NCI-H2196 treated with DMSO at 0.1 percent for 48 hours (cell line): ENCODE data around the gene AMOTL1.
A peak's percentile ranks its signal among the peaks of the same experiment; 100 is the strongest.

Experiments used
- DNase-seq: peaks from one replicate; lab custom pipeline; 2025; ENCODE audit not compliant: unreplicated experiment; lab: John Stamatoyannopoulos, UW

AMOTL1 gene

GRCh38 chr11:94767701-94768601 lies at the start of gene AMOTL1:
AMOTL1 (plus strand) TSS chr11:94768356; CDS start chr11:94768512, 156 bp downstream.
- DNase-seq = peak; percentile 62

GRCh38 chr11:94719876-94720275 lies 48.3 kb upstream of the AMOTL1 start:
- no peak for DNase-seq

- DNase-seq = no peak
These were observed 46.4 kb upstream of the AMOTL1 start for GRCh38 chr11:94721565-94722292.

- no peak for DNase-seq
These were observed 45.4 kb upstream of the AMOTL1 start for GRCh38 chr11:94722735-94723134.

- no peak for DNase-seq
These were observed 43.1 kb upstream of the AMOTL1 start for GRCh38 chr11:94725097-94725496.

GRCh38 chr11:94727819-94728218 lies 40.3 kb upstream of the AMOTL1 start:
- no peak for DNase-seq

- DNase-seq = no peak
These were observed 39.6 kb upstream of the AMOTL1 start for GRCh38 chr11:94728541-94728940.

- no peak for DNase-seq
These were observed 39.0 kb upstream of the AMOTL1 start for GRCh38 chr11:94728966-94729751.

- no peak for DNase-seq
These were observed 38.0 kb upstream of the AMOTL1 start for GRCh38 chr11:94730153-94730552.

GRCh38 chr11:94731880-94732601 lies 36.1 kb upstream of the AMOTL1 start:
- DNase-seq = no peak

GRCh38 chr11:94732617-94733281 lies 35.4 kb upstream of the AMOTL1 start:
- DNase-seq = no peak

GRCh38 chr11:94734563-94735275 lies 33.4 kb upstream of the AMOTL1 start:
- DNase-seq = no peak

GRCh38 chr11:94735907-94736306 lies 32.2 kb upstream of the AMOTL1 start:
- no peak for DNase-seq

GRCh38 chr11:94737171-94737611 lies 31.0 kb upstream of the AMOTL1 start:
- DNase-seq = no peak

- no peak for DNase-seq
These were observed 29.4 kb upstream of the AMOTL1 start for GRCh38 chr11:94738746-94739145.

- no peak for DNase-seq
These were observed 28.8 kb upstream of the AMOTL1 start for GRCh38 chr11:94739331-94739730.

GRCh38 chr11:94740083-94741021 lies 27.8 kb upstream of the AMOTL1 start:
- no peak for DNase-seq

GRCh38 chr11:94741022-94741679 lies 27.0 kb upstream of the AMOTL1 start:
- DNase-seq = peak; percentile 60
